Nephron progenitor cell (in vitro differentiated cells): ENCODE results near the gene SDHA.
"Not testable (repeated sequence)": the region's sequence is repeated elsewhere in the genome, so short reads cannot be mapped to it uniquely, and the experiment has no call there.

Experiments used
- DNase-seq: peaks from one replicate; pipeline ENCODE4 v3.0.0; 2021
- H3K27ac Mint-ChIP-seq: 2 replicates; pipeline ENCODE4 v1.8.0; 2021; ENCODE audit warnings: mild to moderate bottlenecking, moderate library complexity, mixed read lengths
- H3K27me3 Mint-ChIP-seq: 2 replicates; pipeline ENCODE4 v1.8.0; 2021; ENCODE audit warnings: mild to moderate bottlenecking, low read depth, mixed read lengths; ENCODE audit not compliant: poor library complexity
- H3K36me3 Mint-ChIP-seq: 2 replicates; pipeline ENCODE4 v1.8.0; 2021; ENCODE audit warnings: low read depth, mixed read lengths
- H3K4me1 Mint-ChIP-seq: 2 replicates; pipeline ENCODE4 v1.8.0; 2021; ENCODE audit warnings: mixed read lengths
- H3K4me3 Mint-ChIP-seq: 2 replicates; pipeline ENCODE4 v1.8.0; 2021; ENCODE audit warnings: mild to moderate bottlenecking, moderate library complexity, mixed read lengths
- H3K9me3 Mint-ChIP-seq: 2 replicates; pipeline ENCODE4 v1.8.0; 2021; ENCODE audit warnings: mild to moderate bottlenecking, moderate library complexity, mixed read lengths
- CTCF ChIP-seq: fragments of 200-600 bp; sonication (generic); IDR thresholded peaks from 2 replicates; pipeline ENCODE4 v1.5.0; 2021; ENCODE audit warnings: antibody characterized with exemption

SDHA gene

GRCh38 chr5:228886-229285, 10.8 kb downstream of the SDHA start:
- H3K27ac Mint-ChIP-seq, result no peak overlapping the region
- TF ChIP-seq CTCF, result no peak
- H3K27me3 Mint-ChIP-seq, result no peaks in the 10 kb centered on the region
- peaks cover 59% of the 10 kb centered on the region for H3K36me3 Mint-ChIP-seq
- H3K9me3 Mint-ChIP-seq, result no peaks in the 10 kb centered on the region
- no peak overlapping the region for H3K4me3 Mint-ChIP-seq
- DNase-seq, result no peak
- H3K4me1 Mint-ChIP-seq, result peaks cover 7% of the 10 kb centered on the region

- H3K9me3 Mint-ChIP-seq, result no peaks in the 10 kb centered on the region
- no peak for DNase-seq
- peaks cover 7% of the 10 kb centered on the region for H3K4me1 Mint-ChIP-seq
- no peaks in the 10 kb centered on the region for H3K27me3 Mint-ChIP-seq
- H3K4me3 Mint-ChIP-seq, result no peak overlapping the region
- no peak for TF ChIP-seq CTCF
- H3K36me3 Mint-ChIP-seq, result peaks cover 58% of the 10 kb centered on the region
- H3K27ac Mint-ChIP-seq, result no peak overlapping the region
These were observed 12.6 kb downstream of the SDHA start for GRCh38 chr5:230711-231110.

- H3K4me3 Mint-ChIP-seq, result no peak overlapping the region
- TF ChIP-seq CTCF, result no peak
- H3K27me3 Mint-ChIP-seq, result no peaks in the 10 kb centered on the region
- peak overlapping the region; percentile 78 for H3K27ac Mint-ChIP-seq
- H3K4me1 Mint-ChIP-seq, result peaks cover 7% of the 10 kb centered on the region
- no peak for DNase-seq
- no peaks in the 10 kb centered on the region for H3K9me3 Mint-ChIP-seq
- peaks cover 58% of the 10 kb centered on the region for H3K36me3 Mint-ChIP-seq
These were observed 13.5 kb downstream of the SDHA start for GRCh38 chr5:231661-232060.

GRCh38 chr5:233426-233825, 15.3 kb downstream of the SDHA start:
- H3K27ac Mint-ChIP-seq, result peak overlapping the region; percentile 41
- not testable (repeated sequence) for H3K4me3 Mint-ChIP-seq, H3K4me1 Mint-ChIP-seq, DNase-seq, H3K9me3 Mint-ChIP-seq, H3K27me3 Mint-ChIP-seq
- H3K36me3 Mint-ChIP-seq, result peaks cover 63% of the 10 kb centered on the region

- H3K27ac Mint-ChIP-seq, result no peak overlapping the region
- peaks cover 63% of the 10 kb centered on the region for H3K36me3 Mint-ChIP-seq
- H3K9me3 Mint-ChIP-seq, result no peaks in the 10 kb centered on the region
- TF ChIP-seq CTCF, result no peak
- H3K4me1 Mint-ChIP-seq, result peaks cover 7% of the 10 kb centered on the region
- no peak for DNase-seq
- no peaks in the 10 kb centered on the region for H3K27me3 Mint-ChIP-seq
- no peak overlapping the region for H3K4me3 Mint-ChIP-seq
These were observed 16.3 kb downstream of the SDHA start for GRCh38 chr5:234450-234849.

- peaks cover 73% of the 10 kb centered on the region for H3K36me3 Mint-ChIP-seq
- H3K27ac Mint-ChIP-seq, H3K4me3 Mint-ChIP-seq, H3K27me3 Mint-ChIP-seq, H3K9me3 Mint-ChIP-seq, DNase-seq, H3K4me1 Mint-ChIP-seq: not testable (repeated sequence)
These were observed 17.4 kb downstream of the SDHA start for GRCh38 chr5:235527-235926.

GRCh38 chr5:237931-238330, 19.8 kb downstream of the SDHA start:
- not testable (repeated sequence) for DNase-seq, H3K4me3 Mint-ChIP-seq, H3K27ac Mint-ChIP-seq, H3K4me1 Mint-ChIP-seq, H3K27me3 Mint-ChIP-seq
- H3K36me3 Mint-ChIP-seq, result peaks cover 87% of the 10 kb centered on the region
- H3K9me3 Mint-ChIP-seq, result peaks cover 21% of the 10 kb centered on the region

- Mint-ChIP-seq H3K36me3 (peaks cover 90% of the 10 kb centered on the region), H3K9me3 (peaks cover 21% of the 10 kb centered on the region)
- H3K27ac Mint-ChIP-seq, H3K27me3 Mint-ChIP-seq, H3K4me3 Mint-ChIP-seq, H3K4me1 Mint-ChIP-seq, DNase-seq: not testable (repeated sequence)
These were observed 22.4 kb downstream of the SDHA start for GRCh38 chr5:240550-240949.

GRCh38 chr5:241045-241669, 23.0 kb downstream of the SDHA start:
- peaks cover 92% of the 10 kb centered on the region for H3K36me3 Mint-ChIP-seq
- H3K27ac Mint-ChIP-seq, DNase-seq, H3K4me1 Mint-ChIP-seq, H3K27me3 Mint-ChIP-seq, H3K4me3 Mint-ChIP-seq: not testable (repeated sequence)
- peaks cover 21% of the 10 kb centered on the region for H3K9me3 Mint-ChIP-seq

- Mint-ChIP-seq H3K9me3 (peaks cover 33% of the 10 kb centered on the region), H3K36me3 (peaks cover 96% of the 10 kb centered on the region)
- not testable (repeated sequence) for H3K27me3 Mint-ChIP-seq, DNase-seq, H3K27ac Mint-ChIP-seq, H3K4me3 Mint-ChIP-seq, H3K4me1 Mint-ChIP-seq
These were observed 25.7 kb downstream of the SDHA start for GRCh38 chr5:243683-244367.

GRCh38 chr5:245717-246116, 27.6 kb downstream of the SDHA start:
- Mint-ChIP-seq H3K9me3 (peaks cover 35% of the 10 kb centered on the region), H3K36me3 (peaks cover 92% of the 10 kb centered on the region)
- H3K27me3 Mint-ChIP-seq, H3K27ac Mint-ChIP-seq, H3K4me3 Mint-ChIP-seq, DNase-seq, H3K4me1 Mint-ChIP-seq: not testable (repeated sequence)
